ENCODE data around the gene NPPC.
"Not testable (repeated sequence)": the region's sequence is repeated elsewhere in the genome, so short reads cannot be mapped to it uniquely, and the experiment has no call there.

NPPC gene

GRCh38 chr2:231884438-231885140, 41.6 kb downstream of the NPPC start:
- no peak for TF ChIP-seq ZFX (IDR thresholded peaks at IDR 0.05)
- TF ChIP-seq, protein P1, sequence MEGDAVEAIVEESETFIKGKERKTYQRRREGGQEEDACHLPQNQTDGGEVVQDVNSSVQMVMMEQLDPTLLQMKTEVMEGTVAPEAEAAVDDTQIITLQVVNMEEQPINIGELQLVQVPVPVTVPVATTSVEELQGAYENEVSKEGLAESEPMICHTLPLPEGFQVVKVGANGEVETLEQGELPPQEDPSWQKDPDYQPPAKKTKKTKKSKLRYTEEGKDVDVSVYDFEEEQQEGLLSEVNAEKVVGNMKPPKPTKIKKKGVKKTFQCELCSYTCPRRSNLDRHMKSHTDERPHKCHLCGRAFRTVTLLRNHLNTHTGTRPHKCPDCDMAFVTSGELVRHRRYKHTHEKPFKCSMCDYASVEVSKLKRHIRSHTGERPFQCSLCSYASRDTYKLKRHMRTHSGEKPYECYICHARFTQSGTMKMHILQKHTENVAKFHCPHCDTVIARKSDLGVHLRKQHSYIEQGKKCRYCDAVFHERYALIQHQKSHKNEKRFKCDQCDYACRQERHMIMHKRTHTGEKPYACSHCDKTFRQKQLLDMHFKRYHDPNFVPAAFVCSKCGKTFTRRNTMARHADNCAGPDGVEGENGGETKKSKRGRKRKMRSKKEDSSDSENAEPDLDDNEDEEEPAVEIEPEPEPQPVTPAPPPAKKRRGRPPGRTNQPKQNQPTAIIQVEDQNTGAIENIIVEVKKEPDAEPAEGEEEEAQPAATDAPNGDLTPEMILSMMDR (conservative IDR thresholded peaks at IDR 0.05): no peak
- peak overlapping the region; percentile 21 for H3K27ac ChIP-seq

- TF ChIP-seq ZFX (IDR thresholded peaks at IDR 0.05): no peak
- TF ChIP-seq, protein P1 (conservative IDR thresholded peaks at IDR 0.05): no peak
- no peak overlapping the region for H3K27ac ChIP-seq
Measured at GRCh38 chr2:231883468-231883881, 42.7 kb downstream of the NPPC start.

GRCh38 chr2:231882646-231883045, 43.5 kb downstream of the NPPC start:
- no peak overlapping the region for H3K27ac ChIP-seq
- TF ChIP-seq, protein P1 (conservative IDR thresholded peaks at IDR 0.05): no peak
- TF ChIP-seq ZFX (IDR thresholded peaks at IDR 0.05): no peak

- H3K27ac ChIP-seq: not testable (repeated sequence)
Measured at GRCh38 chr2:231880371-231880770, 45.8 kb downstream of the NPPC start.

- no peak overlapping the region for H3K27ac ChIP-seq
- TF ChIP-seq, protein P1 (conservative IDR thresholded peaks at IDR 0.05): no peak
- TF ChIP-seq ZFX (IDR thresholded peaks at IDR 0.05): no peak
Measured at GRCh38 chr2:231879216-231879615, 47.0 kb downstream of the NPPC start.

- TF ChIP-seq, protein P1 (conservative IDR thresholded peaks at IDR 0.05): no peak
- no peak for TF ChIP-seq ZFX (IDR thresholded peaks at IDR 0.05)
Measured at GRCh38 chr2:231877533-231878456, 48.4 kb downstream of the NPPC start.

GRCh38 chr2:231874944-231875343, 51.3 kb downstream of the NPPC start:
- no peak overlapping the region for H3K27ac ChIP-seq
- TF ChIP-seq, protein P1 (conservative IDR thresholded peaks at IDR 0.05): no peak
- TF ChIP-seq ZFX (IDR thresholded peaks at IDR 0.05): no peak

More at GRCh38 chr2:231877533-231878456, 48.4 kb downstream of the NPPC start:
- H3K27ac ChIP-seq: no peak overlapping the region

Measured in C4-2B (cell line).